OCI-M2 (cell line): ENCODE measurements around the gene FOXO6.

Source experiments
- DNase-seq: peaks from one replicate; lab custom pipeline; 2025; ENCODE audit not compliant: unreplicated experiment; lab: John Stamatoyannopoulos, UW

The FOXO6 gene

GRCh38 chr1:41360786-41361494 is at the start of gene FOXO6:
Gene FOXO6 (plus strand): TSS chr1:41361434.
- DNase-seq: peak; percentile 80

- no peak for DNase-seq
These were observed 48.1 kb upstream of the FOXO6 start for GRCh38 chr1:41312991-41313645.

- DNase-seq: no peak
These were observed 47.5 kb upstream of the FOXO6 start for GRCh38 chr1:41313661-41314131.

- no peak for DNase-seq
These were observed 46.7 kb upstream of the FOXO6 start for GRCh38 chr1:41314376-41315145.

- no peak for DNase-seq
These were observed 46.0 kb upstream of the FOXO6 start for GRCh38 chr1:41315146-41315822.

- no peak for DNase-seq
These were observed 45.4 kb upstream of the FOXO6 start for GRCh38 chr1:41315871-41316270.

- DNase-seq: no peak
These were observed 43.9 kb upstream of the FOXO6 start for GRCh38 chr1:41317361-41317760.

GRCh38 chr1:41318135-41318534 is 43.1 kb upstream of the FOXO6 start:
- no peak for DNase-seq

- no peak for DNase-seq
These were observed 42.0 kb upstream of the FOXO6 start for GRCh38 chr1:41319106-41319755.

GRCh38 chr1:41319807-41320711 is 41.2 kb upstream of the FOXO6 start:
- no peak for DNase-seq

GRCh38 chr1:41320895-41321676 is 40.1 kb upstream of the FOXO6 start:
- no peak for DNase-seq

GRCh38 chr1:41322101-41322661 is 39.1 kb upstream of the FOXO6 start:
- DNase-seq: no peak

- DNase-seq: no peak
These were observed 38.4 kb upstream of the FOXO6 start for GRCh38 chr1:41322835-41323234.

- DNase-seq: no peak
These were observed 38.0 kb upstream of the FOXO6 start for GRCh38 chr1:41323243-41323642.

- no peak for DNase-seq
These were observed 35.4 kb upstream of the FOXO6 start for GRCh38 chr1:41325801-41326200.

- DNase-seq: no peak
These were observed 33.7 kb upstream of the FOXO6 start for GRCh38 chr1:41327383-41327999.

- DNase-seq: no peak
These were observed 33.1 kb upstream of the FOXO6 start for GRCh38 chr1:41328001-41328615.
